Hematopoietic multipotent progenitor cell treated with erythropoietin and hydrocortisone succinate and interleukin-3 and kit ligand, for 17 days (in vitro differentiated cells): Measurements from ENCODE around the gene ARL2.
"Not testable (repeated sequence)": the region's sequence is repeated elsewhere in the genome, so short reads cannot be mapped to it uniquely, and the experiment has no call there.

Source experiments
- DNase-seq: peaks from one replicate; pipeline ENCODE4 v3.0.0-alpha.2; 2015; ENCODE audit warnings: low spot score

ARL2 gene

GRCh38 chr11:65008016-65008415 lies 5.9 kb upstream of the ARL2 start:
- no peak for DNase-seq

- no peak for DNase-seq
Measured at GRCh38 chr11:65008873-65009272, 5.1 kb upstream of the ARL2 start.

- DNase-seq, result peak; percentile 90
Measured at GRCh38 chr11:65013130-65013887, 651 bp upstream of the ARL2 start.

GRCh38 chr11:65014726-65015227 lies 817 bp downstream of the ARL2 start:
- DNase-seq, result no peak

GRCh38 chr11:65016705-65017104 lies 2.7 kb downstream of the ARL2 start:
- no peak for DNase-seq

GRCh38 chr11:65017937-65018336 lies 4.0 kb downstream of the ARL2 start:
- DNase-seq, result no peak

GRCh38 chr11:65019824-65020223 lies 5.9 kb downstream of the ARL2 start:
- DNase-seq, result no peak

GRCh38 chr11:65021003-65021402 lies 7.0 kb downstream of the ARL2 start:
- DNase-seq, result no peak

- DNase-seq, result no peak
Measured at GRCh38 chr11:65021509-65021908, 7.5 kb downstream of the ARL2 start.

- not testable (repeated sequence) for DNase-seq
Measured at GRCh38 chr11:65023502-65023901, 9.5 kb downstream of the ARL2 start.

GRCh38 chr11:65026810-65027209 lies 12.8 kb downstream of the ARL2 start:
- DNase-seq, result no peak

- peak; percentile 97 for DNase-seq
Measured at GRCh38 chr11:65027213-65028067, 13.5 kb downstream of the ARL2 start, which contains the start of gene SNX15. TSS of gene SNX15 (plus strand) at chr11:65027439. CDS start at chr11:65027538, 99 bp downstream.

- no peak for DNase-seq
Measured at GRCh38 chr11:65032216-65032615, 18.3 kb downstream of the ARL2 start.

GRCh38 chr11:65034423-65034822 lies 20.5 kb downstream of the ARL2 start:
- DNase-seq, result no peak

GRCh38 chr11:65035579-65035978 lies 21.6 kb downstream of the ARL2 start:
- DNase-seq, result no peak

- DNase-seq, result no peak
Measured at GRCh38 chr11:65036931-65037330, 23.0 kb downstream of the ARL2 start.

- no peak for DNase-seq
Measured at GRCh38 chr11:65040520-65040846, 26.5 kb downstream of the ARL2 start.

- peak; percentile 86 for DNase-seq
Measured at GRCh38 chr11:65040847-65041622, 27.1 kb downstream of the ARL2 start, which contains the start of gene SAC3D1. TSS of gene SAC3D1 (plus strand) at chr11:65041210. CDS start at chr11:65041293, 83 bp downstream.

GRCh38 chr11:65042891-65043290 lies 28.9 kb downstream of the ARL2 start:
- DNase-seq, result no peak

- no peak for DNase-seq
Measured at GRCh38 chr11:65043881-65044501, 30.0 kb downstream of the ARL2 start.

GRCh38 chr11:65045061-65045460 lies 31.1 kb downstream of the ARL2 start:
- DNase-seq, result no peak

GRCh38 chr11:65045728-65046127 lies 31.8 kb downstream of the ARL2 start:
- DNase-seq, result no peak
